Limb (tissue), 2 donors: ENCODE data around the gene SREK1IP1.

Experiments used
- DNase-seq, 2 donors: peaks; one replicate each; pipeline ENCODE4 v3.0.0-alpha.2; 2016; ENCODE audit errors: extremely low spot score in 2 of 2

Gene SREK1IP1

GRCh38 chr5:64768358-64769312 lies at the start of gene SREK1IP1, which contains the start of gene CWC27:
Gene SREK1IP1, minus strand, starts transcription at chr5:64768691. Its CDS starts 174 bp downstream, at chr5:64768517.
Gene CWC27, plus strand, starts transcription at chr5:64768930. Its CDS starts 217 bp downstream, at chr5:64769147.
- DNase-seq = peak; percentile 89 to 95

GRCh38 chr5:64818245-64818644 lies 49.8 kb upstream of the SREK1IP1 start:
- no peak for DNase-seq

- no peak for DNase-seq
Measured at GRCh38 chr5:64814073-64814472, 45.6 kb upstream of the SREK1IP1 start.

GRCh38 chr5:64811050-64811640 lies 42.7 kb upstream of the SREK1IP1 start:
- peak in 1 of 2 donors; percentile 76 for DNase-seq

GRCh38 chr5:64807520-64807919 lies 39.0 kb upstream of the SREK1IP1 start:
- DNase-seq = no peak

GRCh38 chr5:64806537-64806936 lies 38.0 kb upstream of the SREK1IP1 start:
- no peak for DNase-seq

GRCh38 chr5:64800926-64801325 lies 32.4 kb upstream of the SREK1IP1 start:
- no peak for DNase-seq

GRCh38 chr5:64796301-64796700 lies 27.8 kb upstream of the SREK1IP1 start:
- DNase-seq = no peak

- no peak for DNase-seq
Measured at GRCh38 chr5:64794053-64794770, 25.7 kb upstream of the SREK1IP1 start.

- no peak for DNase-seq
Measured at GRCh38 chr5:64792469-64792868, 24.0 kb upstream of the SREK1IP1 start.

- no peak for DNase-seq
Measured at GRCh38 chr5:64790210-64790609, 21.7 kb upstream of the SREK1IP1 start.

GRCh38 chr5:64789457-64789856 lies 21.0 kb upstream of the SREK1IP1 start:
- DNase-seq = no peak

GRCh38 chr5:64788156-64788555 lies 19.7 kb upstream of the SREK1IP1 start:
- DNase-seq = no peak

GRCh38 chr5:64786372-64786771 lies 17.9 kb upstream of the SREK1IP1 start:
- DNase-seq = no peak

- peak; percentile 74 to 88 for DNase-seq
Measured at GRCh38 chr5:64784451-64785025, 16.0 kb upstream of the SREK1IP1 start.

GRCh38 chr5:64775291-64775690 lies 6.8 kb upstream of the SREK1IP1 start:
- DNase-seq = no peak

GRCh38 chr5:64773533-64773932 lies 5.0 kb upstream of the SREK1IP1 start:
- DNase-seq = no peak

GRCh38 chr5:64771736-64772135 lies 3.2 kb upstream of the SREK1IP1 start:
- DNase-seq = no peak

- no peak for DNase-seq
Measured at GRCh38 chr5:64769855-64770254, 1.4 kb upstream of the SREK1IP1 start.

GRCh38 chr5:64767959-64768357 lies 533 bp downstream of the SREK1IP1 start:
- peak; percentile 13 to 60 for DNase-seq

GRCh38 chr5:64766941-64767340 lies 1.6 kb downstream of the SREK1IP1 start:
- no peak for DNase-seq
